K562 (cell line): ENCODE results near the gene ZNF615. TPM values are rescaled to one million over a fixed set of nuclear protein-coding genes. Genes with fewer than 3 reads are reported as not detected.

Experiments
- BDP1 ChIP-seq: IDR thresholded peaks from 3 replicates; pipeline ENCODE4 v1.6.1; 2011; ENCODE audit not compliant: insufficient read length, insufficient read depth
- BHLHE40 ChIP-seq: IDR thresholded peaks from 2 replicates; pipeline ENCODE4 v1.6.1; 2011; ENCODE audit warnings: low read length, improper control_type of control experiment
- CTBP1 ChIP-seq: fragments of 450-650 bp; IDR thresholded peaks from 2 replicates; pipeline ENCODE4 v1.6.1; 2016; ENCODE audit warnings: borderline replicate concordance
- EWSR1 ChIP-seq: fragments of 450-650 bp; IDR thresholded peaks from 2 replicates; pipeline ENCODE4 v1.6.1; 2018; ENCODE audit warnings: borderline replicate concordance, mild to moderate bottlenecking, low read depth, moderate library complexity; ENCODE audit not compliant: partially characterized antibody
- HBP1 ChIP-seq: fragments of 450-650 bp; formaldehyde crosslinking; IDR thresholded peaks from 2 replicates; pipeline ENCODE4 v1.4.0; 2022; ENCODE audit warnings: missing genetic modification characterization
- HCFC1 ChIP-seq: IDR thresholded peaks from 2 replicates; pipeline ENCODE4 v1.6.1; 2012; ENCODE audit warnings: low read depth, low read length, improper control_type of control experiment
- KHSRP ChIP-seq: fragments of 450-650 bp; IDR thresholded peaks from 2 replicates; pipeline ENCODE4 v1.6.1; 2017
- L3MBTL2 ChIP-seq: fragments of 450-650 bp; IDR thresholded peaks from 2 replicates; pipeline ENCODE4 v1.6.1; 2016; ENCODE audit warnings: mild to moderate bottlenecking, moderate library complexity
- MAFF ChIP-seq: IDR thresholded peaks from 2 replicates; pipeline ENCODE4 v1.6.1; 2012; ENCODE audit warnings: low read length, improper control_type of control experiment
- MGA ChIP-seq: fragments of 450-650 bp; IDR thresholded peaks from 2 replicates; pipeline ENCODE4 v1.6.1; 2016; ENCODE audit warnings: mild to moderate bottlenecking, moderate library complexity
- SRSF9 ChIP-seq: fragments of 200-400 bp; formaldehyde crosslinking; IDR thresholded peaks from 2 replicates; pipeline ENCODE4 v1.6.1; 2017; ENCODE audit warnings: low read depth, low read length, borderline replicate concordance
- TCF7L2 ChIP-seq: fragments of 150-350 bp; IDR thresholded peaks from 2 replicates; pipeline ENCODE4 v1.6.1; 2016; ENCODE audit warnings: low read depth, mild to moderate bottlenecking, low read length, moderate library complexity
- TEAD1 ChIP-seq, 2 experiments: fragments of 450-650 bp in 1 of 2; sonication (generic) in 1 of 2; formaldehyde crosslinking; IDR thresholded peaks; 2 replicates each; pipeline versions ENCODE4 v1.4.0 to v1.8.0; 2020 to 2022; ENCODE audit warnings: mild to moderate bottlenecking in 2 of 2, missing genetic modification reagents in 1 of 2
- polyA plus RNA-seq, 8 experiments: library from polyadenylated mRNA; depleted of rRNA in 4 of 8; stranded (reverse) in 5 of 8; unstranded in 3 of 8; fragments of >200 nt; fragmentation: Nextera tagmentation in 2 of 8; fragmentation: Illumina TruSeq in 1 of 8; extraction: Ambion mirVana in 2 of 8; extraction: Trizol in 1 of 8; gene quantifications; 2 replicates each; pipeline versions ENCODE4 v1.2.1 to v1.2.3, GENCODE V29; 2011 to 2014; ENCODE audit warnings: inconsistent platforms in 1 of 8, missing spikeins in 1 of 8
- total RNA-seq, 7 experiments: library from RNA; depleted of rRNA in 6 of 7; stranded (reverse); fragments of >200 nt in 6 of 7; fragmentation: Illumina TruSeq in 2 of 7; extraction: Trizol in 2 of 7; gene quantifications; 2 replicates each; pipeline versions ENCODE4 v1.2.1 to v1.2.3, GENCODE V29; 2011 to 2021; ENCODE audit warnings: low replicate concordance in 1 of 7

The ZNF615 gene
- total and polyA plus RNA-seq, 9 of the 15 experiments (the other 6 are each of a cell fraction or from before 2014, with no cell fraction given), result 1.2 to 4.4 (median 2.7) TPM

GRCh38 chr19:52007806-52008557 is at the start of gene ZNF615 (continued):
- TF ChIP-seq MGA (peak; percentile 75), BHLHE40 (peak; percentile 29; the same call in 1 of the 2 replicates), CTBP1 (peak; percentile 63), MAFF (no peak), HBP1 (CRISPR knock-in tag) (no peak), L3MBTL2 (peak; percentile 52), KHSRP (no peak), HCFC1 (peak; percentile 90), TEAD1 (CRISPR knock-in tag; IDR thresholded peaks at IDR 0.05) (0 out of 4 replicates have a peak, but pooled peaks of 1 of the 2 experiments have one; percentile 18), EWSR1 (no peak), SRSF9 (no peak), TCF7L2 (peak; percentile 96), BDP1 (no peak)
